Stimulated activated CD8-positive, alpha-beta memory T cell treated with anti-CD3 and anti-CD28 coated beads, Interleukin-15, amount 100 ng/mL, for 4 hours (primary cell): ENCODE measurements around the gene ZFR2.

Experiments used
- DNase-seq, 2 donors: peaks; one replicate each; pipeline ENCODE4 v3.0.0-alpha.2; 2020; ENCODE audit warnings: low read depth in 2 of 2

ZFR2 gene

GRCh38 chr19:3790941-3791340, 77.9 kb downstream of the ZFR2 start:
- DNase-seq = no peak

DNA sequence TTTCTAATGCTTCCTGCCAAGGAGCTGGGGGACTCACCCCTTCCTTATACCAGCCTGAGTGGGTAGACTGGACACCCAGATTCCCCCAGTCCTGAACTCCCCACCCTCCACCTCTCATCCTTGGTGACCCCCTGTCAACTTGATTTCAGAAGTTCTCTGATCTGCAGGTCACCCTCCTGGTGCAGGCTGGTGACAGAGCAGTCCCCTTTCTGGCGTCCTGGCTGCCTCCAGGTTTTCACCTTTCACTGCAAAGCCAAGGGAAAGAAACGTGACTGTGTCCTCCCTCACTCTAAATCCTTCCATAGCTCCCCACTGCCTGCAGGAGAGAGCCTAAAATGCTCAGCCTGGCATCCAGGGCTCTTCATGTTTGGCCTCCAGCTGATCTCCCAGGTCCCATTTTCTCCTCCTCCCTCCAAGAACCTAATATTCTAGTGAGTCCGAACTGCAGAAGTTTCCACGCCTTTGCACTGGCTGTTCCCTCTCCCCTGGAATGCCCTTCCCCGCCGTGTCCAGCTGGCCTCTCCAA, 78.6 kb downstream of the ZFR2 start:
- no peak for DNase-seq

GRCh38 chr19:3788996-3789778, 79.7 kb downstream of the ZFR2 start:
- DNase-seq = no peak

- peak in 1 of 2 donors; percentile 55 for DNase-seq
Observed at GRCh38 chr19:3785938-3786824, 82.7 kb downstream of the ZFR2 start, which contains the start of gene MATK. TSS of gene MATK (minus strand) at chr19:3786381. CDS start at chr19:3785135, 1,246 bp downstream.

DNA sequence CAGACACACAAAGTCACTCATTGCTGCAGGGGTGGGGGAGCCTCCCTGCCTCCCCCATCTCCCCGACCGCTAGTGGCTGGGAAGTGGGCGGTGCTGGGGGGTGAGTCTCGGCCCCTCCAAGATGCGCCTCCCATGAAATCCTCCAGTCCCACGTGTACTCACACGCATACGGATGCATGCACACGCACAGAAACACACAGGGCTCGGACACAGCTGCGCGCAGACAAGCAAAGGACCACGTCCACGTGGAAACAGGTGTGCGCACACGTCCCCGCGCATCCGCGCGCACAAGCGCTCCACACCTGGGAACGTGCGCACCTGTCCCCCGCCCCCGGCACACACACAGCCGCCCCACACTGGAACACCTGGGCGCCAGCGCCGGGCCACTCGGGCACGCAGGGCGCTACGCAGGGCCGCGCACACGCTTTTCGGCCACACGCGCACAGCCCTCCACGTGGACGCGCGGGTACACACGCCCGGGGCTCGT, 83.3 kb downstream of the ZFR2 start:
- peak; percentile 36 to 60 for DNase-seq

DNA sequence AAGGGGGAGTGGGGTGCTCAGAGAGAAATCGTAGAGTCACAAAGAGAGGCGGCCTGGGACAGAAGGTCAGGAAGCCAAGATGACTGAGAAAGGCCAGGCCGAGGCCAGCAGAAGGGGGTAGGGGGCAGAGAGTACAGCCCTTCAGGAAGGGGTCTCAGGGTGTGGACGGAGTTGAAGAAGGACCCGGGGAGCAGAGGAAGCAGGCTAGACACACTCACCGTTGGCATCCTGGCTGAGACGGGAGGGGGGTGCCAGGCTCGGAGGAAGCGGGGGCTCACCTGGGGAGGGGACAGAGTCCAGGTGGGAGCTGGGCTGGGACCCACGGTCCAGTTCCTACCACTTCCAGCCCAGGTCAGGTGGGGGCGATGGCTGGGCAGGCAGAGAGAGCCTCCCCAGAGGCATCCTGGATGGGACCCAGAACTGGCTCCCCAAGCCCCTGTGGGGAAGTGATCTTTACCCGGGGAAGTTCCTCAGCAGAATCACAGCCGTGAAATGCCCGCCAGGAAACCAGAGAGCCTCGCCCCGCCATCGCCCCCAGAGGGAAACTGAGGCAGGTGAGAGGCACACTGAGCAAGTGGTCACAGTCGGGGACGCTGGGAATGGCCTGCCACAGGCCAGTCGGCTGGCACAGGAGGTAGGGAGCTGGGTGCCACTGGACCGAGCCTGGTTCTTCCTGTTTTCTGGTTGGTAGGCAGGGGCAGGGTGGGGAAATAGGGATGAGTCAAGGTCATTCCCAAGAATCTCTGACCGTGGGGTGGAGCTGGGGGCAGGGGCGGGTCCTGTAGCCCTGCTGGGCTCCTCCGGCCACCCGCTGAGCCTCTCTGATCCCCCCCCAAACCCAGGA, 84.0 kb downstream of the ZFR2 start:
- DNase-seq = no peak

DNA sequence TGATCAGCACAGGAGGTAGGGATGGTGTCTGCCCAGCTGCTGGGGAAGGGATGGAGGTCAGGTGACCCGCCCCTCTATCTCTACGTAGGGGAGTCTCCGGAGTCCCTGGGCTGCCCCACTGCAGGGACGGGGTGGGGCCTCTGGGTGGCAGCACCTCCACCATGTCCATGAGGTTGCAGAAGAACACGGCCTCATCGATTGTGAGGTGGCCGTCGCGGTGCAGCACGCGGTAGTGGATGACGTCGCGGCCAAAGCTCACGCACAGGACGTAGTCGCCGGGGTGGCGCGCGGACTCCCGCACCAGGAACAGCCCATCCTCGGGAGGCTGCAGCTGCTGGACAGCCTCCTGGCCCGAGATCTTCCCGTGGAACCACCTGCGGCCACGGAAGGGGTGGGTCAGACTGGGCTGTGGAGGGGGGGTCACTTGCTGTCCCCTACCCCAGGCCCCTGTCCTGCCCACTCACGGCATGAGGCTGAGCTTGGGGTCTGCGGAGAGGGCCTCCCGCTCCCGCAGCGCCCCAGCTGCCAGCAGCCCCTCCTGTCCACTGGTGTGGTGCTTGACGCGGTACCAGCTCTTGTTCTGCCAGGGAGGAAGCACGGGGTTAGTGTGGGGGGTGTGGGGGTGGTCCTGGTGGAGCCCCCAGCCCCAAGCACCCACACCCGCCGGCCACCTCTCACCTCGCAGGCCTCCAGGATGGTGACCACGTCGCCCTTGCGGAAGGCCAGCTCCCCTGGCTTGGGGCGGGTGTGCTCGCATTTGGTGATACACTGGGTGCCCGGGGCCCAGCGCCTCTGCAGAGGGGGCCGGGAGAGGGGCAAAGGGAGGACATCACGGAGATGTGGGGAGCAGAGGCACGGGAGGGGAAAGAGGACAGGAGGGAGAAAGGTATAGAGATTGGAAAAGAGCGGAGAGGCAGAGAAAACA, 84.9 kb downstream of the ZFR2 start:
- DNase-seq = no peak

GRCh38 chr19:3782903-3783302, 85.9 kb downstream of the ZFR2 start:
- no peak for DNase-seq

- no peak for DNase-seq
Observed at GRCh38 chr19:3782330-3782729, 86.5 kb downstream of the ZFR2 start.

DNA sequence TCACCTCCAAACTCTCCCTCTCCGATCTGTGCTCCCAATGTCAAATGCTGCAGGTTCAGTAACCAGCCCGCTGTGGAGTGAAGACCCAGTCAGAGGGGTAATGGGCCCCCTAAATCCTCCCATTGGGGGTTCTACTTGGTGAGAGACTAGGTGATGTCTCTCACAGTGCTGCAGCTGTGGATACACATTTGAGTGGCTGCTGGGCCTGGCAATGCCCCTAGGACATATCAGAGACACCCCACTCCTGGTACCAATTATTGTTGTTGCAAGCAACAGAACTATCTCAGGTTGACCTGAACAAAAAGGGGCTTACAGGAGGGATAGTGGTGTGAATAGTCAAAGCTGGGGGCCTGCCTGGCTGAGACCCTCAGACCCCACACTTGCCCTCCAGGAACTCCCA, 87.2 kb downstream of the ZFR2 start:
- no peak for DNase-seq

DNA sequence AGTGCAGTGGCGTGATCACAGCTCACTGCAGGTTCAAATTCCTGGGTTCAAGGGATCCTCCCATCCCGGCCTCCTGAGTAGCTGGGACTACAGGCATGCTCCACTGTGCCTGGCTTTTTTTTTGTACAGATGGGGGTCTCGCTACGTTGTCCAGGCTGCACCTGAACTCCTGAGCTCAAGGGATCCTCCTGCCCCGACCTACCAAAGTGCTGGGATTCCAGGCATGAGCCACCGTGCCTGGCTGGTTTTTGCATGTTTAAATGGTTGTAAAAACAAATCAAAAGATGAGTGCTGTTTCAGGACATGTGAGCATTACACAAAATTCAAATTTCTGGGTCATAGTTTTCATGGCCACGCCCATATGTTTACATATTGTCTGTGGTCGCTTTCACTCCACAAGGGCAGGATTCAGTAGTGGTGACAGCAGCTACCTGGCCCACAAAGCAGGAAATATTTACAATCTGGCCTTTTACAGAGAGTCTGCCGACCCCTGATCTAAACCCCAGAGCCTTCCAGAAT, 88.0 kb downstream of the ZFR2 start:
- DNase-seq = no peak

DNA sequence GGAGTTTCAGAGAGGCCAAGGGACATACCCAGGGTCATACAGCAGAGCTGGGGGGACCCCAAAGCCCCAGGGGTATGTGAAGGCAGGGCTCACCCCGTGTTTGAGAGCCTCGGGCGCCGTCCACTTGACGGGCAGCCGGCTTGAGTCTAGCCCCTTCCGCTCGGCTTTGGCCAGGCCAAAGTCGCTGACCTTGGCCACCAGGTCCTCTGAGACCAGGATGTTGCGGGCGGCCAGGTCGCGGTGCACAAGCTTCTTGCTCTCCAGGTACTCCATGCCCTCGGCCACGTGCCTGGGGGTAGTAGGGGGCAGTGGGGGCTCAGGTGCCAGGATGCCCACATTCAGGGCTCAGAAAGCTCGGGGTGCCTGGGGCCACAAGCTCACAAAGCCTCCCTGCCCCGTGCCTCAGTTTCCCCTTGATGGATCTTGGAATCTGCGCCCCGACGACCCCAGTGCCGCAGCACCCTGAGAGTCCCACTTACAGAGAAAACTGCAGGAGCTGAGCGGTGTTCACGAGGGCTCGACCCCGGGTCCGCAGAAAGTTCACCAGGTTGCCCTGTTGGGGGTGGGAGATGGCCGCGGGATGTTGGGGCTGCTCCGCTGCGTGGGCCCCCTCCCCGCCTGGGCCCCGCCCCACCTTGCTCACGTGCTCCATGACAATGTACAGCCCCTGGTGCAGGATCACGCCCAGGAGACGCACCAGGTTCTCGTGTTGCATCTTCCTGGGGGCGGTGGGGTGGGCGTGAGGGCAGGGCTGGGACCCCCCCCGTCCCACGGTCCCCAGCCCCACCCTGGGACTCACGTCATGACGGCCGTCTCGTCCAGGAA, 89.7 kb downstream of the ZFR2 start:
- no peak for DNase-seq

GRCh38 chr19:3778104-3778867, 90.6 kb downstream of the ZFR2 start:
- DNase-seq = no peak

DNA sequence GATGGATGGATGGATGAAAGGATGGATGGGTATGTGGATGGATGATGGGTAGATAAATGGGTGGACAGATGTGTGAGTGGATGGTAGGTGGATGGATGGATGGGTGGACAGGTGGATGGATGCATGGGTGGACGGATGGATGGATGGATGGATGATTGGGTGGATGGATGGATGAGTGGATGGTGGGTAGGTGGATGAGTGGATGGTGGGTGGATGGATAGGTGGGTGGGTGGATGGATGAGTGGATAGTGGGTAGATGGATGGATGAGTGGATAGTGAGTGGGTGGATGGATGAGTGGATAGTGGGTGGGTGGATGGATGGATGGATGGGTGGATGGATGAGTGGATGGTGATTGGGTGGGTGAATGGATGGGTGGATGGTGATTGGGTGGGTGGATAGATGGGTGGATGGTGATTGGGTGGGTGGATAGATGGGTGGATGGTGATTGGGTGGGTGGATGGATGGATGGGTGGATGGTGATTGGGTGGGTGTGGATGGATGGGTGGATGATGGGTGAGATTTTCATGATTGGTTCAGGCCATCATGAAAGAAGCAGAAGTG, 92.3 kb downstream of the ZFR2 start:
- DNase-seq = no peak

GRCh38 chr19:3775831-3776230, 93.0 kb downstream of the ZFR2 start:
- DNase-seq = no peak

DNA sequence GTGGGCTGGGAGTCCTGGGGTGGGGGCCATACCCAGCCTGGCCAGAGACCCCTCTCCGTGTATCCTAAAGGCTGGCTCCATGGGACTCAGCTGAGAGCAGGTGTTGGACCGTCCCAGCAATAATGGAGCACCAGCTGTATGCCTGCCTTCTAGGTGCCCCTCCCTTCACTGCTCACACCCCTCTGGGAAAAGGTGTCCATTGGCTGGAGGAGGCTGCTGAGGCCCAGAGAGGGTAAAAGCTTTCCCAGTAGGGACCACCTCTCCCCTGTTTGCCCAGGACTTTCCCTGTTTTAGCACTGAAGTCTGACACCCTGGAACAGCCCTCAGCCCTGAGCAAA, 93.5 kb downstream of the ZFR2 start:
- no peak for DNase-seq

GRCh38 chr19:3774621-3775373, 94.0 kb downstream of the ZFR2 start:
- DNase-seq = no peak
